Measurements from ENCODE around the gene DUSP10.

DNA sequence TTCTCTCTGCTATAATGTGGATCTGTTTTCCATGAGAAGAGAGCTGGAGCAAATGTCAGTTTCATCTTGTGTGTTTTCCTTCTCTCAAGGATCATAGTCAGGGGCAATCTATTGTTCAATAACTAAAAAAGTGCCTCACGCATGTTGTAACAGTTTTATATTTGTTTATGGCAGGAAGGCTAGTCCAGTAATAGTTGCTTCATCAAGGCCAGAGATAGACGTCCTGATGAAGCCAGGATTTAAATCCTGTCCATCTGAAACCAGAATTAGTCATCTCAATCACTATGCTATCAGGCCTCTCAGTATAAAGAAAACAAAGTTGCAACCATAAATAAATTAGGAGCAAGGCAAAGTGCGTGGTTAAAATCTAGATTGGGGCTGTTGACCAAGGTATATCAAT is 30.2 kb upstream of the DUSP10 start:
- TF ChIP-seq SSRP1 (CRISPR knock-in tag; IDR thresholded peaks at IDR 0.05) (no peak), KDM5A (IDR thresholded peaks at IDR 0.05; ENCODE audit: borderline replicate concordance, low read length) (no peak), MED13 (CRISPR knock-in tag; IDR thresholded peaks at IDR 0.05) (no peak), TCF7L2 (IDR thresholded peaks at IDR 0.05; ENCODE audit: low read depth, low read length) (no peak), RAD51 (IDR thresholded peaks at IDR 0.05; ENCODE audit: borderline replicate concordance) (no peak), CTCF (CRISPR knock-in tag; IDR thresholded peaks at IDR 0.05) (no peak)
- TF ChIP-seq, protein P1, sequence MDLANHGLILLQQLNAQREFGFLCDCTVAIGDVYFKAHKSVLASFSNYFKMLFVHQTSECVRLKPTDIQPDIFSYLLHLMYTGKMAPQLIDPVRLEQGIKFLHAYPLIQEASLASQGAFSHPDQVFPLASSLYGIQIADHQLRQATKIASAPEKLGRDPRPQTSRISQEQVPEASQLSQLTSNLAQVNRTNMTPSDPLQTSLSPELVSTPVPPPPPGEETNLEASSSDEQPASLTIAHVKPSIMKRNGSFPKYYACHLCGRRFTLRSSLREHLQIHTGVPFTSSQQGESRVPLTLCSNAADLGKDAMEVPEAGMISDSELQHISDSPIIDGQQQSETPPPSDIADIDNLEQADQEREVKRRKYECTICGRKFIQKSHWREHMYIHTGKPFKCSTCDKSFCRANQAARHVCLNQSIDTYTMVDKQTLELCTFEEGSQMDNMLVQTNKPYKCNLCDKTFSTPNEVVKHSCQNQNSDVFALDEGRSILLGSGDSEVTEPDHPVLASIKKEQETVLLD (CRISPR knock-in tag; IDR thresholded peaks at IDR 0.05; ENCODE audit: low read depth): no peak
